Suppressor macrophage treated with lipopolysaccharide for 1 hour (primary cell): Measurements from ENCODE around the gene NOS1AP.

Experiments used
- DNase-seq, 3 donors: peaks; one replicate each; pipeline ENCODE4 v3.0.0-alpha.2; 2020 to 2022

NOS1AP gene

GRCh38 chr1:162138599-162139181, 69.2 kb downstream of the NOS1AP start:
- no peak for DNase-seq

GRCh38 chr1:162139211-162139610, 69.7 kb downstream of the NOS1AP start:
- DNase-seq = no peak

GRCh38 chr1:162141281-162142054, 72.0 kb downstream of the NOS1AP start:
- DNase-seq = no peak

- no peak for DNase-seq
Measured at GRCh38 chr1:162142968-162143367, 73.5 kb downstream of the NOS1AP start.

GRCh38 chr1:162144268-162144667, 74.8 kb downstream of the NOS1AP start:
- DNase-seq = no peak

- no peak for DNase-seq
Measured at GRCh38 chr1:162144853-162145252, 75.4 kb downstream of the NOS1AP start.

- DNase-seq = no peak
Measured at GRCh38 chr1:162145280-162145965, 75.9 kb downstream of the NOS1AP start.

GRCh38 chr1:162145966-162146696, 76.6 kb downstream of the NOS1AP start:
- no peak for DNase-seq

GRCh38 chr1:162147760-162148159, 78.3 kb downstream of the NOS1AP start:
- no peak for DNase-seq

- no peak for DNase-seq
Measured at GRCh38 chr1:162150112-162150511, 80.6 kb downstream of the NOS1AP start.

- peak; percentile 1 to 19 (median 5) for DNase-seq
Measured at GRCh38 chr1:162151900-162152829, 82.7 kb downstream of the NOS1AP start.

GRCh38 chr1:162153374-162153773, 83.9 kb downstream of the NOS1AP start:
- DNase-seq = no peak

GRCh38 chr1:162157469-162157868, 88.0 kb downstream of the NOS1AP start:
- no peak for DNase-seq

- DNase-seq = no peak
Measured at GRCh38 chr1:162158624-162159271, 89.3 kb downstream of the NOS1AP start.

- DNase-seq = no peak
Measured at GRCh38 chr1:162159515-162159914, 90.0 kb downstream of the NOS1AP start.

GRCh38 chr1:162161916-162162550, 92.5 kb downstream of the NOS1AP start:
- no peak for DNase-seq

GRCh38 chr1:162165528-162165927, 96.0 kb downstream of the NOS1AP start:
- DNase-seq = no peak

- no peak for DNase-seq
Measured at GRCh38 chr1:162166917-162167615, 97.6 kb downstream of the NOS1AP start.

GRCh38 chr1:162168261-162168660, 98.8 kb downstream of the NOS1AP start:
- no peak for DNase-seq

GRCh38 chr1:162169031-162169790, 99.7 kb downstream of the NOS1AP start:
- no peak for DNase-seq
